GOT3 (cell line): ENCODE measurements around the gene KIAA1614.

Source experiments
- DNase-seq: peaks from one replicate; lab custom pipeline; 2025; ENCODE audit warnings: mixed read lengths; lab: John Stamatoyannopoulos, UW

The KIAA1614 gene

GRCh38 chr1:180925471-180926051 lies 12.9 kb downstream of the KIAA1614 start:
- no peak for DNase-seq

DNA sequence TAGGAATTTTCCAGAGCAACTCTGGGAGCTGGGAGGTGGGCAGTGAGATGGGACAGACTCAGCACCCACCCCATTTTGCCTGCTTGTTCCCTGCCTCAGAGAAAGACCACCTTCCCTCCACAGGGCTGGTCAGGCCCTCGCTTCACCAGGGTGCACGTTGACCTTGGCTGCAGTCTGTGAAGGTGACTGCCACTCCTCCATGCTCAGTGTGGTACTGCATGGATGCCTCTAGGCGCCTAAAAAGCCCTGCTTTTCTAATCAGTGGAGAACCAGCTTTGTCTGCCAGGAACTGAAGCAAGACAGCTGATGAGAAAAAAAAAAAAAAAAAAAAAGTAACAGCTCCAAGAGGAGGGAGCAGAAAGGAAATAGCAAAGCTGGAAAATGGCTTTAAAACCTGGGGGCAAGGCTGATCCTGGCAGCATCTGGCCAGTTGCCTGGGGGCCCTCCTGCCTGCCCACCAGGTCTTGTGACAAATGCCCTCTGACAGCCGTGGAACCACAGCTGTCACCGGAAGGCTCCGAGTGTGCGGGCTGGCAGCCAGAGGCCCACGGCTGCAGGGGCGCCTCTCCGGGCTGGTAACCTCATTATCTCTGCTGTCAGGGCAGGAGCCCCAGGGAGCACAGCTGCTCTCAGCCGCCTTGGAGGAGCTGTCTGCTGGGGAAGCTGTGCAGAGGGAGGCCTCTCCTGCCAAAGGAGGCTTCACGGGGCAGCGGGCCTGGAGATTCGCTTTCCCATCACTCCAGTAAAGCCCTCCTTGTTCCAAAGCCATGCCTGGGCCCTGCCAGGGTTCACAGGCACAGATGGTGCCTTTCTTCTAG lies 13.7 kb downstream of the KIAA1614 start:
- no peak for DNase-seq

DNA sequence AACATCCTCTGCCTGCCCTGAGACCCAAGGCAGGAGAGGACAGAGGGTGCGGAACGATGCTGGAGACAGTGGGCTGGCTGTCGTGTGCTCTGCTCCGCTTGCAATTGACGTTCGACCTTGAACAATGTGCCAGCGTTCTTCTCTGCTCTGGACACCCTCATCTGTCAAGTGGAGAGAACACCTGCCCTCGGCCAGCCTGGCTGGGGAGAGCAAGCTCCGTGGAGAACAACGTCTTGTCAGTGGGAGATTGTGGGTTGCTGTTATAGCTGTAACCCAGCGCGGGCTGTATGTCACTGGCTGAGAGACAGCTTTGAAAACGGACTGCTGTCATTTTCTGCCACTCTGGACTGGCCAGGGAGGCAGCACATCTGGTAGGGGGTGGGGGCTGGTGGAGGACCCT lies 14.7 kb downstream of the KIAA1614 start:
- DNase-seq, result no peak

GRCh38 chr1:180927841-180928240 lies 15.1 kb downstream of the KIAA1614 start:
- no peak for DNase-seq

GRCh38 chr1:180928331-180929230 lies 15.9 kb downstream of the KIAA1614 start:
- DNase-seq, result no peak

DNA sequence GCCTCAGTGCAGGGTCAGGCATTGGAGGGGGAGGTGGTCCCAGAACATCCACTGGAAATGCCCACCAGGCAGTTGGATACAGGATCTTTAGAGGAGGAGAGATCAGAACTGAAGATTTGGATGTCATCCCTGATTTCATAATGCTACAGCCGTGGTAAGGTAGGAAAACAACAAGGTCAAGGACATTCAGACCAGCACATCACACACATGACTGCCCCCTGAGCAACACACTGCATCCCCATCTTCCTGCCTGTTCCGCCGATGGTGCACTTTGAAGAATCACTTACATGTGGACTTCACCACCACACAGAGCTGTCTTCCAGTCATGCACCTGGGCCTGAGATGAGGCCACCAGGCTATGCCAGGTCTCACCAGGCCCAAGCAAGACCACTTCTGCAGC lies 16.7 kb downstream of the KIAA1614 start:
- DNase-seq, result no peak

GRCh38 chr1:180930687-180931086 lies 18.0 kb downstream of the KIAA1614 start:
- no peak for DNase-seq

- no peak for DNase-seq
Measured at GRCh38 chr1:180931529-180931928, 18.8 kb downstream of the KIAA1614 start.

GRCh38 chr1:180932378-180932777 lies 19.7 kb downstream of the KIAA1614 start:
- no peak for DNase-seq

GRCh38 chr1:180933141-180933540 lies 20.4 kb downstream of the KIAA1614 start:
- DNase-seq, result no peak

DNA sequence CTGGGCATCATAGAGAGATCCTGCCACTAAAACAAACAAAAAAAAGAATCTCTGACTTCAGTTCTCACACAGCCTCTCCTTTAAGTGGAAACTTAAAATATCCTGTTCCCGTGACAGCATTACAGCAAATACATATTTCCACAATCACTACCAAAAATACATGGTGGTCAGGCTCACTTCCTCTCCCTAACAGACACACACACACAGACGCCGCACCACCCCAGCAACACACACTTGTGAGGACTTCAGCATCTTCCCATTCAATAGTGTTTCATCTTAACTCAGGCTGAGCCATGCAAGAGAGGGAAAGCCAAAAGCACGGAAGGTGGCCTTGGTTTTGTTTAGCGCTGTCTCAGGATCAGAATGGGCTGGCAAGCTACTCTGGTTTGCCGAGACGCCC lies 21.9 kb downstream of the KIAA1614 start:
- DNase-seq, result no peak

DNA sequence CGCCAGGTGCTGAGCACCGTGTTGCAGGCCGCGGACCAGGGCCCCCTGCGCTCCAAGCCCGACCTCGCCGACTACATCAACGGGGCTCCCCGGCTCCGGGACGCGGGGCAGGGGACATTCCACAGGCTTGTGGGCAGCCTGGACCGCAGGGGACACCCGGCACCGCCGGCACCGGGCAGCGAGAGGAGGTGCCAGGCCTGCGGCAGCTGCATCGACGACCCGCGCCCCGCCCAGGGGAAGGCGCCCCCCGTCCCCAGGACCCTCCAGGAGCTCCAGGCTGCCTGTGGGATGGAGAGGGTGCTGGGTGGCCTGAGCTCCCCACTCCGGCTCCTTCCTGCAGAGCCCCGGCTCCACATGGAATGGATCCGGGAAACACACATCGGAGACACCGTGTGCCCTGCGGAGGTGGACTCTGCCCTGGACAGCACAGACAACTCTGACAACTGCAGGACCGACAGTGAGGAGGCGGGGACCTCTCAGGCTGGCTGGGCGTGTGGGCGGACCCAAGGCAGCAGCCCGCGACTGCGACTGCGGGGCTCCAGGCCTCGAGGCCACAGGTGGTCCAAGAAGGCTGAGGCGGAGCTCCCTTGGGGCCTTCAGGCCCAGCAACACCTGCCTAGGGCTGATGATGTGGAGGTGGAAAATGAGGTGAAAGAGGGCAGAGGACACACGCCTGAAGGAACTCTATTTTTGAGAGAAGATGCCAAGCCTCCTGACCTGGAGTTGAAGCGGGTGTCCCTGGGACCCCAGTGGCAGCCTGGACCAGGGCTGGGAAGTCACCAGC lies 22.8 kb downstream of the KIAA1614 start:
- no peak for DNase-seq

GRCh38 chr1:180936110-180937011 lies 23.7 kb downstream of the KIAA1614 start:
- DNase-seq, result no peak

GRCh38 chr1:180937012-180937372 lies 24.3 kb downstream of the KIAA1614 start:
- no peak for DNase-seq

GRCh38 chr1:180937624-180938225 lies 25.0 kb downstream of the KIAA1614 start:
- no peak for DNase-seq

DNA sequence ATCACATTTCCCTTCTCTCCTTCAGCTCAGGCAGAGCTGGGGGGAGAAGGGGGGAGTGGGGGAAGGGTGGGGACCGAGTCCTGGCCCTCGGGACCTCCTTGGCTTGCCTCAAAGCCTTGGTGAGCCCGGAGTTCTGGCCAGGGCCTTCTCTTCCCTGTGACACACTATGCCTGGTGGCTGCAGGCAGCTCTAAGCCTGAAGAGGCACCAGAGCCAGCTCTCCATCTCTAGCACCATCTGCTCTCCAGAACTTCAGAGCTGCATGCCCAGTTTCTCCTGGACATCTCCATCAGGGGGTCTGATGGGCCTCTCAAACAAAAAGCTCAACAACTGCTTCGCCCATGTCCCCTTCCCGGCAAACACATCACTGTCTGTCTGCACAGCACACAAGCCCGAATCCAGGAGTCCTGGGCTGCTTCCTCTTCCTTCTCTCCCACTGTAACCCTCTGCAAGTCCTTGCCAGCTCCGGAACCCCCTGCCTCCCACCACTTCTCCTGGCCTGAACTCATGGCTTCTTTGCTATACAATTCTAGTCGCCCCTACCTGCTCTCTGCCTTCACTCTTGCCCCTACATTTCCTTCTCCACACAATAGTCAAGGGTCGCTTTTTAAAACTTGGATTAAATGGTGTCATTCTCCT lies 26.5 kb downstream of the KIAA1614 start:
- no peak for DNase-seq

DNA sequence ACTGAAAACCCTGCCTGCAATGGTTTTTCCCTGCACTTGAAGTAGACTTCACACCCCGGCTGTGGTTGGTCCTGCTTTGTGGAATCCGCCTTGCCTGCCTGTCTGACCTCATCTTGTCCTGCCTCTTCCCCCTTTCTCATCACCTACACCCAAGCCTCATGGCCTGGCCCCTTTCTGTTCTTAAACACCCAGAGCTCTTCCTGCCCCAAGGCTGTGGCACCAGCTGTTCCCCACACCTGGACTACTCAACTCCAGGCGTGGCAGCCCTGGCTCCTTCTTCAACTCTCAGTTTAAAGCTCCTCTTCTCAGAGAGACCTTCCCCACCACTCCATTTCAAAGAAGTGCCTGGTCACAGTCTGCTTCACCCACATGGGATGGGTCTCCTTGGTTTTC lies 27.0 kb downstream of the KIAA1614 start:
- DNase-seq, result no peak

- DNase-seq, result no peak
Measured at GRCh38 chr1:180940445-180940844, 27.7 kb downstream of the KIAA1614 start.

GRCh38 chr1:180941518-180942275 lies 29.0 kb downstream of the KIAA1614 start:
- no peak for DNase-seq
